Hepatic stellate cell (primary cell): ENCODE results near the gene BZW2.
"Not testable (repeated sequence)": the region's sequence is repeated elsewhere in the genome, so short reads cannot be mapped to it uniquely, and the experiment has no call there.

Source experiments
- DNase-seq: peaks from one replicate; pipeline ENCODE4 v3.0.0; 2011; ENCODE audit warnings: low spot score

BZW2 gene

DNA sequence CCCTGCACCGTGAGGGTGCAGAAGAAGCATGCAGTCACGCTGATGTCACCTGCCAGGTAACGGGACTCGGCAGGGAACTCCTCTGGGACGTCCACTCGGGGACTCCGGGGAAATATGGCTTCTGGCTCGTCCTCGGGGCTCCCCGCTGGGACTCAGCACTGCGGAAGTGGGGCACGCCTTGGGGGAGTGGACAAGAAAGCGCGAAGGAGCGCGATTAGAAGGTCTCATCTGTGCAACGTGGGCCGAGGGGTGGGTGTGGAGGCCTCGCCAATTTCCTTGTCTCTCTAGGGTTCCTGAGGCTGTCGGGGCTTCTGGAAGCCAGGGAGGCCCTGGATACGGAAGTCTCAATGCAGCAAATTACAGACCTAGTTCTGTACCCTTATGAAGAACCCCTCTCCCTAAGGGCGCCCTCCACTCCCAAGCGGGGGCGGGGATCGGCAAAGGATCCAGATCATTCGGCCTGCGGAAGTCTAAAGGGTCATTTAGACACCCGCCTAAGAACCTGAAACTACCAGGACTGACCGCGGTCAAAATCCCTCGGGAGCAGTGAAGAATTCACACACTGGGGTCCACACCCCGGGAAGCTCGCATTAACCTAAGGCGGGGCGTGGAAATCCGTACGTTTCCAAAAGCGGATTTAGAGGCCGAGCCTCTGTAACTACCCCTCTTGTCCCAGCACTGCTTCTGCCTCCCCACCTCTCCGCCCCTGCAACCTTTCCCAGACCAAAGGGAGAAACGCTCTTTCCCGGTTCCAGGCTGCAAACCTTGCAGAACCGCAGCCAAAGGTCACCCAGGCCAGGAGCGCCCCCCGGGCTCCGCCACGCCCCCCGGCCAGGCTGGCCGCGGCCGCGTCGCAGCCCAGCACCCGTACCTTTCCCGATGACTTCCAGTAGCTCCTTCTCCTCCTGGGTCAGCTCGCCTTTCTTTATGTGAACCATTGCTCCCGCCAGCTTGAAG, 1.1 kb upstream of the BZW2 start:
- DNase-seq, result peak; percentile 61

GRCh38 chr7:16646472-16647072, 591 bp downstream of the BZW2 start:
- no peak for DNase-seq

- no peak for DNase-seq
These were observed 1.5 kb downstream of the BZW2 start for GRCh38 chr7:16647435-16647960.

DNA sequence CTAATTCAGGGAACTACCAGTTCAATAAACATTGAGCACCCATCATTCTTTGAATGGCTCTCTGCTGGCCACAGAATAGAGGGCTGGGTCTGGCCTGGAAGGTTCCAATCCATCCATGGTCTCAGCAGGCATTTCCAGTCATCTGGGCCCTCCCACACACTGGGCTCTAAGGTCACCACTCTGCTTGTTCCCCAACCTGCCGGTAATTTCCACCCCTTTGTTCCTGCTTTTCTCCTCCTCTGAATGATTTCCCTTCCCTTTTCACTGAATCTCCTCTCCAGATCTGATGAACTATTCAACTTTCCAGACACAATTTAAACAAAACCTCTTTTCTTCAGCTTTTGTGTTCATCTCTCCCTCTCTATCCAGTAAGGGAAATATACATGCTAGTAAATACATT, 2.6 kb downstream of the BZW2 start:
- no peak for DNase-seq

GRCh38 chr7:16649196-16649595, 3.2 kb downstream of the BZW2 start:
- no peak for DNase-seq

DNA sequence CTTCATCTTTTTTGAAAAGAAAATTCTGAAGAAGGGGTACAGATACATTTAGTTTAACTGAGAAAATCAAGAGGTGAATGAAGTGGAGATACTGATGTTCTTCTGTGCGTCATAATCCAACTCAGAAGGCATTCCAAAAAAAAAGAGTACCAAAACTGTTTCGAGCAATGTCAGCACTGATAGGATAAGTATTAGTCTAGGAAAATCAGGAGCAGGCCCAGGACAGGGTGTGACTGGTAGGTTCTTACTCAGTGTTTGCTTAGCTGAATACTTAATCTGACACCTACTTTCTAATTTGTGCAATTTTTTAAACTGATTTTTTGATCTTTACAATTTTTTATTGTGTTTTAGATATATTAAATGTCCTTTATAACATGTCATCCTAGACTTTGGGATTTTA, 4.3 kb downstream of the BZW2 start:
- DNase-seq, result no peak

GRCh38 chr7:16651396-16652239, 5.6 kb downstream of the BZW2 start:
- DNase-seq, result no peak

DNA sequence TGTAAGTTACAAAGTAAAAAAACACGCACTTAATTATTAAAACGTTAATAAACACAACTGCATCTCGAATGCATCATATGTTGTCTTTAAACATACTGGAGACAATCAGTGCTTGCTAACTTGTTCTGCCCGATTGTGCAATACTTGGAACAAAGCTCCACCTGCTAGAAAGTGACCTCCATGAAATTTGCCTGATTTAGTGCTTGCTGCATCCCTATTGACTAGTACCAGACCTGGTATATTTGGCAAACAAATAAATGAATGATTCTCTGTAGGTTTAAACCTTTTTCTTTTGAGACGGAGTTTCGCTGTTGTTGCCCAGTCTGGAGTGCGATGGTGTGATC, 6.2 kb downstream of the BZW2 start:
- DNase-seq, result no peak

DNA sequence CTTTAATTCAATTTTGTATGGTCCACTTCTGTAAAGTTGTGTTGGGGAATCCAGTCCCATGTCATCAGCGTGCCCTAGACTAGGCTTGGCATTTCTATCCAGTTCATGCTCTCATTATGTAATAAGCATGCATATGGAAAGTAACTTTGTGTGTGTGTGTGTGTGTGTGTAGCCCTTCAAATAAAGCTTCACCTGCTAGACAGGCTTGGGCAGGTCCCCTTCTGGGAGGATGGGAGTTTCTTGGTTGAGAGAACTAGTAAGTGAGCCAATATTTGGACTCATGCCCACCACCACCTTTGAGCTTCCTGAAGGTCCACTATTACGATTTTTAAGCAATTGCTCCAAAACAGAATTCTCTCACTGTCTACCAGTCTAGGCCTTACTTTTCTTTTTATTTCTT, 6.9 kb downstream of the BZW2 start:
- no peak for DNase-seq

DNA sequence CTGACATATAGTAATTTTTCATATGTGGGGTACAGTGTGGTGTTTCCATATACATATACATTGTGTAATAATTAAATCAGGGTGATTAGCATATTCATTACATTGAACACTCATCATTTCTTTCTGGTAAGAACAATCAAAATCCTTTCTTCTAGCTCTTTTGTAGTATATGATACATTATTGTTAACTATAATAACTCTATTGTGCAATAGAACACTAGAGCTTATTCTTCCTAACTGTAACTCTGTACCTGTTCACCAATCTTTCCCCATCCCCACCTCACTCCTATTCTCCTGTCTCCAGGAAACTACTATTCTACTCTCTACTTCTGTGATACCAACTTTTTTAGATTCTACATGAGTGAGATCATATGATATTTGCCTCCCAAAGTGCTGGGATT, 9.4 kb downstream of the BZW2 start:
- DNase-seq, result no peak

GRCh38 chr7:16656141-16656540, 10.2 kb downstream of the BZW2 start:
- no peak for DNase-seq

DNA sequence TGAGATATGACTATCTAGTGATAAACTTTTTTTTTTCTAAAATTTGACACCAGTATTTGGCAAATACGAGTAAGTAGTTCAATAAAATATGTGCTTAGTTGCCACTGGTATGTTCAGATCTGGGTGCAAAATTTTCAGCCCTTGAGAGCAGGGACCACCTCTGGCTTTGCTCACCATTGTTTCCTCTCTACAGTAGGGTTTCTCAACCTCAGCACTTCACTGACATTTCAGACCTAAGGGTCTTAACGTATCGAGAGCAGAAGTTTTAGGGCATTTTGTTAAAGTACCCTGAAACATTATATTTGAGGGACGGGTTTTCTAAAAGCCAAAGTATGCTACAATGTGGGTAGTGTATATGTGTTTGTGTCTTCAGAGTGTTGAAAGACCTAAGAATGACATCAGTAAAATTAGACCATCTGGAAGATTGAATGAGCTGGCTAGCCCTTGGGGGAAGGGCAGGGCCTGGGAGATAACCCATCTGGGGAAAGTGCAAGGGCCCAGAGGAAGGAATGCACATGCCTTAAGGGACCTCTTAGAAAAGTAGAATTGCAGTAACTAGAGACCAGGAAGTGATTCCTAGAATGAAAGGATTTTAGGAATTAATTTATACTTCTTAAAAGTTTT, 11.8 kb downstream of the BZW2 start:
- DNase-seq, result peak; percentile 58

DNA sequence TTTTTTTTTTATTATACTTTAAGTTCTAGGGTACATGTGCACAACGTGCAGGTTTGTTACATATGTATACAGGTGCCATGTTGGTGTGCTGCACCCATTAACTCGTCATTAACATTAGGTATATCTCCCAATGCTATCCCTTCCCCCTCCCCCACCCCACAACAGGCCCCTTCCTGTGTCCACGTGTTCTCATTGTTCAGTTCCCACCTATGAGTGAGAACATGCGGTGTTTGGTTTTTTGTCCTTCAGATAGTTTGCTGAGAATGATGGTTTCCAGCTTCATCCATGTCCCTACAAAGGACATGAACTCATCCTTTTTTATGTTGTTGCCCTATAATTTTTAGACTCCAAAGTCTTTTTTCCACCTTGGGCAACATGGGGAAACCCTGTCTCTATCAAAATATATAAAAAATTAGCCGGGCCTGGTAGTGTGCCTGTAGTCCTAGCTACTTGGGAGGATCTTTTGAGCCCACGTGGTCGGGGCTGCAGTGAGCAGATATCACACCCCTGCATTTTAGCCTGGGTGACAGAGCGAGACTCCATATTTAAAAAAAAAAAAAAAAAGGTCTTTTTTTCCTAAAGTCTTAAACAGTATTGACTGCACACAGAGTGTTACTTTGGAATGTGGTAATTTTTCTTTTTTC, 14.0 kb downstream of the BZW2 start:
- not testable (repeated sequence) for DNase-seq

- DNase-seq, result no peak
These were observed 14.9 kb downstream of the BZW2 start for GRCh38 chr7:16660702-16661464.

DNA sequence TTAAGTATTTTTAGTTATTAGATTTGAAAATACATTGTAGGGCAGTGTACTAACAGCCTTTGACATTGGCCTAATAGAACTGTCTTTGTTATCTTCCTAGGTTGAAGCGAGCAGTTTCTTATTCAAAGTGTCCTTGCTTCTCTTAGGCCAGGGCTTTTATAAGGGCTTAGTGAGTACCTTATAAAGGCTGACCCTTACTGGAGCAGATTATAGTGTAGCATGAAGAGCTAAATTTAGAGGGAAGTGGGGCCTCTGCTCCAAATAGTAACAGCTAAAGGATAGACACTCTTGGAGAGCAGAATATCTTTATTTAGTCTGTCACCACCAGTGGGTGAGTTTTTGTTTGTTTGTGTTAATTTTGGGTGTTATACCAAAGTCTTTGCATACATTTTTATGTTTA, 15.9 kb downstream of the BZW2 start:
- DNase-seq, result no peak

GRCh38 chr7:16667355-16667754, 21.4 kb downstream of the BZW2 start:
- DNase-seq, result no peak

- peak; percentile 15 for DNase-seq
These were observed 22.3 kb downstream of the BZW2 start for GRCh38 chr7:16668049-16668858.

- DNase-seq, result no peak
These were observed 23.0 kb downstream of the BZW2 start for GRCh38 chr7:16668978-16669377.

- DNase-seq, result no peak
These were observed 23.6 kb downstream of the BZW2 start for GRCh38 chr7:16669581-16669980.

DNA sequence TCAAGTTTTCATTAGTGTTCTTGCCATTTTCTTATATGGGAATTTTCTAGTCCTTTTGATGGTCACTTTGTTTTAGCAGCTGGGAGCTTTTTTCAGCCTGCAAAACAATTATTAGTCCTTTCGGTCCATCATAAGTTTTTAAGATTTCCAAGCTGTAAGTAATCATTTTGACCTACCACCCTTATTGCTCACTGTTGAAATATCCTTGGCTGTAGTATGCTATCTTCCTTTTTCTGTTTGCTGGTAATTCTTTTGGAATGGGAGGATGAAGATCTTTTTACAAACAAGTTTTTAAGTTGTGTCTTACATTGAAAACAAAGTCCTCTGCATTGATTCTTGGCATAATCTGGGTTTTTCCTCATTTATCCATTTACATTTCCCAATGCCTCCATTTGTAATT, 24.0 kb downstream of the BZW2 start:
- peak; percentile 24 for DNase-seq
